Smooth muscle cell (in vitro differentiated cells): Measurements from ENCODE around the gene RNMT. TPM values are rescaled to one million over a fixed set of nuclear protein-coding genes. Genes with fewer than 3 reads are reported as not detected.

Experiments
- DNase-seq: peaks from one replicate; lab custom pipeline; 2025; ENCODE audit not compliant: unreplicated experiment; lab: John Stamatoyannopoulos, UW
- H2AFZ ChIP-seq: fragments of 200-600 bp; sonication (generic); 2 replicates; pipeline ENCODE4 v1.6.0; 2016; ENCODE audit warnings: antibody characterized with exemption, low read depth, mild to moderate bottlenecking
- H3F3A ChIP-seq: fragments of 200-600 bp; sonication (generic); 2 replicates; pipeline ENCODE4 v1.6.0; 2017; ENCODE audit warnings: antibody characterized with exemption, low read depth
- H3K27ac ChIP-seq: fragments of 200-600 bp; sonication (generic); 2 replicates; pipeline ENCODE4 v1.5.1; 2016; ENCODE audit warnings: low read depth, mild to moderate bottlenecking
- H3K27me3 ChIP-seq: fragments of 200-600 bp; sonication (generic); 2 replicates; pipeline ENCODE4 v1.6.1; 2016; ENCODE audit warnings: low read depth, mild to moderate bottlenecking
- H3K36me3 ChIP-seq: fragments of 200-600 bp; sonication (generic); 2 replicates; pipeline ENCODE4 v1.5.1; 2016; ENCODE audit warnings: low read depth
- H3K4me1 ChIP-seq: fragments of 200-600 bp; sonication (generic); 2 replicates; pipeline ENCODE4 v1.5.1; 2016; ENCODE audit warnings: low read depth
- H3K4me2 ChIP-seq: fragments of 200-600 bp; sonication (generic); 2 replicates; pipeline ENCODE4 v1.6.0; 2016; ENCODE audit warnings: mild to moderate bottlenecking
- H3K4me3 ChIP-seq: fragments of 200-600 bp; sonication (generic); 2 replicates; pipeline ENCODE4 v1.5.1; 2016; ENCODE audit warnings: mild to moderate bottlenecking
- H3K79me2 ChIP-seq: fragments of 200-600 bp; sonication (generic); 2 replicates; pipeline ENCODE4 v1.6.0; 2016; ENCODE audit warnings: low read depth, mild to moderate bottlenecking
- H3K9ac ChIP-seq: fragments of 200-600 bp; sonication (generic); 2 replicates; pipeline ENCODE4 v1.6.0; 2016; ENCODE audit warnings: low read depth
- H3K9me3 ChIP-seq: fragments of 200-600 bp; sonication (generic); replicated peaks from 2 replicates; pipeline ENCODE4 v1.5.1; 2016; ENCODE audit warnings: low read depth
- H4K20me1 ChIP-seq: fragments of 200-600 bp; sonication (generic); 2 replicates; pipeline ENCODE4 v1.6.0; 2016; ENCODE audit warnings: low read depth
- CTCF ChIP-seq: fragments of 200-600 bp; sonication (generic); IDR thresholded peaks from 2 replicates; pipeline ENCODE4 v1.5.1; 2017; ENCODE audit warnings: borderline replicate concordance, mild to moderate bottlenecking, antibody characterized with exemption; ENCODE audit not compliant: insufficient read depth, poor library complexity, severe bottlenecking
- WGBS: methylation state at CpG from one replicate; pipeline ENCODE4 v1.1.7; 2016; ENCODE audit warnings: low lambda C conversion rate; 5-methylcytosine and 5-hydroxymethylcytosine counted together
- polyA plus RNA-seq: library from polyadenylated mRNA; unstranded; fragments of >200 nt; fragmentation: Nextera tagmentation; extraction: Ambion mirVana; gene quantifications from 2 replicates; pipeline ENCODE4 v1.2.1, GENCODE V29; 2016
- total RNA-seq: library from RNA; depleted of rRNA; stranded (reverse); fragments of >200 nt; gene quantifications from 2 replicates; pipeline ENCODE4 v1.2.3, GENCODE V29; 2014

Gene RNMT
- total and polyA plus RNA-seq, 2 experiments from 2014 or later: 38.6 to 48.3 TPM

GRCh38 chr18:13712400-13713131, 13.9 kb upstream of the RNMT start:
- DNase-seq: no peak
- Histone ChIP-seq H3K4me3 (no peak overlapping the region), H3K9me3 (no peaks in the 10 kb centered on the region), H3K79me2 (peaks cover 95% of the 10 kb centered on the region), H3K27me3 (no peaks in the 10 kb centered on the region), H4K20me1 (peaks cover 73% of the 10 kb centered on the region), H2AFZ (no peak overlapping the region), H3K27ac (no peak overlapping the region), H3K9ac (no peak overlapping the region), H3K36me3 (no peaks in the 10 kb centered on the region), H3K4me1 (no peaks in the 10 kb centered on the region), H3F3A (no peaks in the 10 kb centered on the region), H3K4me2 (no peak overlapping the region)
- TF ChIP-seq CTCF: no peak
- WGBS: 85% methylated on average over 8 of the region's 8 CpGs

DNA sequence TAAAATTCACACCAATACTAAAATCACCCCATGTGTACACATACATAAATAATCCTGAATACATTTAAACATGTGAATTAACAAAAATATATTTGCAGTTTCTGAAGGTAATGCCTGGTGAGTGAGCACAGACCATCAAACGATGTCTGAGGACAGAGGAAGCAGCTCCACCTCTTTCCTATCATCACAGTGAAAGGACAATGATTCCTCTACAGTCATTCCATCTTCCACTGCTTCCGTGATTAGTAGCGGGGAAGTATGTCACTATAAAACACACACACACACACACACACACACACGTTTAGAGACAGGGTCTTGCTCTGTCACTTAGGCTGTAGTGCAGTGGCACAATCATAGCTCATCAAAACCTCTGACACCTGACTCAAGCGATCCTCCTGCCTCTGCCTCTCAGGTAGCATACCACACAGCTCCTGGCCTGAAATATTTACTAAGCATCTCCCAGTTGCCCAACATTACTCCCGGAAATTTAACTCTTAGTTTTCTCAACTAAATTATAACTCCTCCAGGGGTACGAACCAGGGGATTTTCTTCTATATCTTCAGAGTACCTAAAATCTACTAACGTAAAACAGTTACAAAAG, 12.9 kb upstream of the RNMT start:
- no peak overlapping the region for H2AFZ ChIP-seq
- H3K27me3 ChIP-seq: no peaks in the 10 kb centered on the region
- no peak for TF ChIP-seq CTCF
- no peak for DNase-seq
- peaks cover 75% of the 10 kb centered on the region for H4K20me1 ChIP-seq
- no peaks in the 10 kb centered on the region for H3K9me3 ChIP-seq
- no peaks in the 10 kb centered on the region for H3K36me3 ChIP-seq
- no peak overlapping the region for H3K27ac ChIP-seq
- 88% methylated on average over 8 of the region's 8 CpGs for WGBS
- H3F3A ChIP-seq: no peaks in the 10 kb centered on the region
- no peak overlapping the region for H3K9ac ChIP-seq
- H3K4me3 ChIP-seq: no peak overlapping the region
- H3K4me2 ChIP-seq: no peak overlapping the region
- H3K79me2 ChIP-seq: peaks cover 97% of the 10 kb centered on the region
- no peaks in the 10 kb centered on the region for H3K4me1 ChIP-seq

DNA sequence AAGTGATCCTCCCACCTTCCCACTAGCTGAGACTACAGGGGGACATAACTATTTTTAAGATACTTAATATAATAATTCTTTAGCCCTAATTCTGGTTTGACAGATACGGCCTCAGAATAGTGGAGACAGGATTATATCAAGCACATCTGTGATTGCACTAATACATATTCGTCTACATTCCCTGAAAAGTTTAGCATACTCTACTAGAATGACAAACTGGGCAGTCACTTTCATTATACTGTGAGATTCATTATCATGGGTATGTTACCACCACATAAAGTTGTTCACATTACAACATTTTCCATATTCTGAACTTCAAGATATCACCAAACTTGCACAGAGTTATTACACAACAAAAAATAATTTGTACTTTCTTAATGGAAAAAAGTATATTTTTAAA, 11.1 kb upstream of the RNMT start:
- Histone ChIP-seq H3F3A (no peaks in the 10 kb centered on the region), H3K36me3 (no peaks in the 10 kb centered on the region), H4K20me1 (peaks cover 75% of the 10 kb centered on the region), H3K9ac (no peak overlapping the region), H3K9me3 (no peaks in the 10 kb centered on the region), H3K27me3 (no peaks in the 10 kb centered on the region), H3K27ac (no peak overlapping the region), H3K79me2 (peaks cover 97% of the 10 kb centered on the region), H3K4me3 (no peak overlapping the region), H3K4me1 (no peaks in the 10 kb centered on the region), H2AFZ (no peak overlapping the region), H3K4me2 (no peak overlapping the region)
- no peak for DNase-seq
- no peak for TF ChIP-seq CTCF
- WGBS: 98% methylated on average over 2 of the region's 2 CpGs

DNA sequence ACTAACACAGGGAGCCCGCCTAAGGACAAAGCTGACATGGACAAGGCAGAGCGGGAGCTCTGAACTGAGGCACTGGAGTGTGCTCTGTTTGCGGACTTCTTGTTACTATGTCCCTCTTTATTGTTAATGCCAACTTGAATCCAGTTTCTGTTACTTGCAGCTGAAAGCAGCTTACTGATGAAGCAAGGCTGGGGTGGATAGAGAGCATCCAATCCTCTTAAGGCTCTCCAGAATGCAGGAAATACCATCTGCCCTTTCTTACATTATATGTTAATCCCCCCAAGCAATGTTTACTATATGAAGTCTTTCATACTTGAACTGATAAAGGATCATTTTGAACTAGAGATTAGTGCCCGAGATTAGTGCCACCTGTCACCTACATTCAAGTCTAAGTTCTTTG, 9.6 kb upstream of the RNMT start:
- H2AFZ ChIP-seq: no peak overlapping the region
- H3K9ac ChIP-seq: no peak overlapping the region
- no peak overlapping the region for H3K4me2 ChIP-seq
- peaks cover 98% of the 10 kb centered on the region for H3K79me2 ChIP-seq
- DNase-seq: no peak
- no peak for TF ChIP-seq CTCF
- no peak overlapping the region for H3K27ac ChIP-seq
- no peak overlapping the region for H3K4me3 ChIP-seq
- 96% methylated on average over 4 of the region's 4 CpGs for whole genome bisulfite sequencing
- H3F3A ChIP-seq: no peaks in the 10 kb centered on the region
- H3K9me3 ChIP-seq: no peaks in the 10 kb centered on the region
- peaks cover 77% of the 10 kb centered on the region for H4K20me1 ChIP-seq
- no peaks in the 10 kb centered on the region for H3K4me1 ChIP-seq
- H3K36me3 ChIP-seq: no peaks in the 10 kb centered on the region
- no peaks in the 10 kb centered on the region for H3K27me3 ChIP-seq
